RCC 7860 (cell line): Measurements from ENCODE around the gene RALGAPA2.
"Not testable (repeated sequence)": the region's sequence is repeated elsewhere in the genome, so short reads cannot be mapped to it uniquely, and the experiment has no call there.

Experiments used
- DNase-seq: peaks from one replicate; pipeline ENCODE4 v3.0.0-alpha.2; 2015; ENCODE audit warnings: low spot score
- FAIRE-seq: peaks from 2 replicates; lab custom pipeline; 2012; peaks lifted over from hg19 to GRCh38; lab: Jason Lieb, UNC

The RALGAPA2 gene

DNA sequence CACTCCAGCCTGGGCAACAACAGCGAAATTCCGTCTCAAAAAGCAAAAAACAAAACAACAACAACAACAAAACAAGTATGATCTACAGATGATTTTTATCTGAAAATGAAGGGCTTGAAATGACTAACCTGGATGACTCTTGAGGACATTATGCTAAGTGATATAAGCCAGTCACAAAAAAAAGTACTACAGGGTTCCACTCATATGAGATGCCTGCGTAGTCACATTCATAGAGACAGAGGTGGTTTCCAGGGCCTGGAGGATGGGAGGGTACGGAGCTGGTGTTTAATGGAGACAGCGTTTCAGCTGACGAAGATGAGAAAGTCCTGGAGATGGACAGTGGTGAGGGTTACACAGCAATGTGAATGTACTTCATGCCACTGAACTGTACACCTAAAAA is 352.8 kb downstream of the RALGAPA2 start:
- DNase-seq (no peak), FAIRE-seq (no peak)

- DNase-seq (no peak), FAIRE-seq (no peak)
Measured at GRCh38 chr20:20358801-20359200, 353.6 kb downstream of the RALGAPA2 start.

DNA sequence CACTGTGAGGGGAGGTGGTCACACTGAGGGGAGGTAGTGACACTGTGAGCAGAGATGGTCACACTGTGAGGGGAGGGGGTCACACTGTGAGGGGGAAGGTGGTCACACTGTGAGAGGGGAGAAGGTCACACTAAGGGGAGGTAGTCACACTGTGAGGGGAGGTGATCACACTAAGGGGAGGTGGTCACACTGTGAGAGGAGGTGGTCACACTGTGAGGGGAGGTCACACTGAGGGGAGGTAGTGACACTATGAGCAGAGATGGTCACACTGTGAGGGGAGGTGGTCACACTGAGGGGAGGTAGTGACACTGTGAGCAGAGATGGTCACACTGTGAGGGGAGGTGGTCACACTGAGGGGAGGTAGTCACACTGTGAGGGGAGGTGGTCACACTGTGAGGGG is 356.9 kb downstream of the RALGAPA2 start:
- FAIRE-seq, DNase-seq: not testable (repeated sequence)

GRCh38 chr20:20353576-20353975 is 358.9 kb downstream of the RALGAPA2 start:
- DNase-seq (no peak), FAIRE-seq (no peak)

GRCh38 chr20:20344476-20344875 is 368.0 kb downstream of the RALGAPA2 start:
- DNase-seq (no peak), FAIRE-seq (no peak)

GRCh38 chr20:20343932-20344331 is 368.5 kb downstream of the RALGAPA2 start:
- FAIRE-seq (no peak), DNase-seq (no peak)
